ENCODE measurements around the gene COL15A1.

- no peak for TF ChIP-seq CTCF (IDR thresholded peaks at IDR 0.05)
- no peak for TF ChIP-seq NFE2L1 (CRISPR knock-in tag; IDR thresholded peaks at IDR 0.05)
Measured at GRCh38 chr9:99073347-99073746, 129.6 kb downstream of the COL15A1 start.

All from WTC11 (cell line).